HL-60 (cell line): ENCODE results near the gene DOK5.

ENCODE experiments used
- DNase-seq, 2 experiments: peaks; one replicate each; pipeline ENCODE4 v3.0.0-alpha.2; 2010 to 2020; ENCODE audit warnings: low read depth in 1 of 2, low spot score in 1 of 2
- H3K27ac ChIP-seq: fragments of 250-450 bp; sonication (Bioruptor Pico); replicated peaks from 2 replicates; pipeline ENCODE4 v1.5.1; 2020; ENCODE audit warnings: mild to moderate bottlenecking, moderate library complexity
- H3K27me3 ChIP-seq: fragments of 250-450 bp; sonication (Bioruptor Pico); 2 replicates; pipeline ENCODE4 v1.5.1; 2021; ENCODE audit warnings: mild to moderate bottlenecking, moderate library complexity; ENCODE audit not compliant: insufficient read depth, poor library complexity, severe bottlenecking
- H3K4me3 ChIP-seq: replicated peaks from 2 replicates; pipeline ENCODE4 v1.5.1; 2011; ENCODE audit warnings: mild to moderate bottlenecking, control low read depth, low read length; ENCODE audit not compliant: insufficient read depth
- GABPA ChIP-seq: IDR thresholded peaks from 2 replicates; pipeline ENCODE4 v1.6.1; 2012; ENCODE audit warnings: low read depth
- POLR2AphosphoS5 ChIP-seq: IDR thresholded peaks from 2 replicates; pipeline ENCODE4 v1.6.1; 2012; ENCODE audit warnings: low read depth
- SPI1 ChIP-seq: IDR thresholded peaks from 2 replicates; pipeline ENCODE4 v1.6.1; 2012; ENCODE audit warnings: low read depth, mild to moderate bottlenecking, borderline replicate concordance
- TF ChIP-seq, protein P1 (sequence below): IDR thresholded peaks from one replicate; pipeline ENCODE4 v1.5.1; 2011; ENCODE audit warnings: low read length, control low read depth, inconsistent platforms; ENCODE audit not compliant: insufficient read depth
- TF ChIP-seq, protein P2 (sequence below): IDR thresholded peaks from 2 replicates; pipeline ENCODE4 v1.6.1; 2012; ENCODE audit warnings: low read depth; ENCODE audit not compliant: insufficient replicate concordance

Gene DOK5

DNA sequence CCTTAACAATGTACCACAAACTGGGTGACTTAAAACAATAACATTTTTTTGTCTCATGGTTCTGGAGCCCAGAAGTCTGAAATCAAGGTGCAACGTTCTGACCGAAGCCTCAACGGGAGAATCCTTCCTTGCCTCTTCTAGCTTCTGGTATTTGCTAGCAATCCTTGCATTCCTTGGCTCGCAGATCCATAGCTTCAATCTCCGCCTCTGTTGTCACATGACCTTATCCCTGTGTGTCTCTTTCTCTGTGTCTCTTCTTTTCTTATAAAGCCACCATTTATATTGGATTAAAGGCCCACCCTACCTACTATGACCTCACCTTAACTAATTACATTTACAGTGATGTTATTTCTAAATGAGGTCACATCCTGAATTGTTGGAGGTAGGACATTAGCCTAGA, 37.2 kb upstream of the DOK5 start:
- no peak overlapping the region for H3K27ac ChIP-seq
- no peak overlapping the region for H3K4me3 ChIP-seq
- peaks cover 2% of the 10 kb centered on the region for H3K27me3 ChIP-seq
- TF ChIP-seq, protein P1, sequence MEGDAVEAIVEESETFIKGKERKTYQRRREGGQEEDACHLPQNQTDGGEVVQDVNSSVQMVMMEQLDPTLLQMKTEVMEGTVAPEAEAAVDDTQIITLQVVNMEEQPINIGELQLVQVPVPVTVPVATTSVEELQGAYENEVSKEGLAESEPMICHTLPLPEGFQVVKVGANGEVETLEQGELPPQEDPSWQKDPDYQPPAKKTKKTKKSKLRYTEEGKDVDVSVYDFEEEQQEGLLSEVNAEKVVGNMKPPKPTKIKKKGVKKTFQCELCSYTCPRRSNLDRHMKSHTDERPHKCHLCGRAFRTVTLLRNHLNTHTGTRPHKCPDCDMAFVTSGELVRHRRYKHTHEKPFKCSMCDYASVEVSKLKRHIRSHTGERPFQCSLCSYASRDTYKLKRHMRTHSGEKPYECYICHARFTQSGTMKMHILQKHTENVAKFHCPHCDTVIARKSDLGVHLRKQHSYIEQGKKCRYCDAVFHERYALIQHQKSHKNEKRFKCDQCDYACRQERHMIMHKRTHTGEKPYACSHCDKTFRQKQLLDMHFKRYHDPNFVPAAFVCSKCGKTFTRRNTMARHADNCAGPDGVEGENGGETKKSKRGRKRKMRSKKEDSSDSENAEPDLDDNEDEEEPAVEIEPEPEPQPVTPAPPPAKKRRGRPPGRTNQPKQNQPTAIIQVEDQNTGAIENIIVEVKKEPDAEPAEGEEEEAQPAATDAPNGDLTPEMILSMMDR: no peak
- TF ChIP-seq, protein P2, sequence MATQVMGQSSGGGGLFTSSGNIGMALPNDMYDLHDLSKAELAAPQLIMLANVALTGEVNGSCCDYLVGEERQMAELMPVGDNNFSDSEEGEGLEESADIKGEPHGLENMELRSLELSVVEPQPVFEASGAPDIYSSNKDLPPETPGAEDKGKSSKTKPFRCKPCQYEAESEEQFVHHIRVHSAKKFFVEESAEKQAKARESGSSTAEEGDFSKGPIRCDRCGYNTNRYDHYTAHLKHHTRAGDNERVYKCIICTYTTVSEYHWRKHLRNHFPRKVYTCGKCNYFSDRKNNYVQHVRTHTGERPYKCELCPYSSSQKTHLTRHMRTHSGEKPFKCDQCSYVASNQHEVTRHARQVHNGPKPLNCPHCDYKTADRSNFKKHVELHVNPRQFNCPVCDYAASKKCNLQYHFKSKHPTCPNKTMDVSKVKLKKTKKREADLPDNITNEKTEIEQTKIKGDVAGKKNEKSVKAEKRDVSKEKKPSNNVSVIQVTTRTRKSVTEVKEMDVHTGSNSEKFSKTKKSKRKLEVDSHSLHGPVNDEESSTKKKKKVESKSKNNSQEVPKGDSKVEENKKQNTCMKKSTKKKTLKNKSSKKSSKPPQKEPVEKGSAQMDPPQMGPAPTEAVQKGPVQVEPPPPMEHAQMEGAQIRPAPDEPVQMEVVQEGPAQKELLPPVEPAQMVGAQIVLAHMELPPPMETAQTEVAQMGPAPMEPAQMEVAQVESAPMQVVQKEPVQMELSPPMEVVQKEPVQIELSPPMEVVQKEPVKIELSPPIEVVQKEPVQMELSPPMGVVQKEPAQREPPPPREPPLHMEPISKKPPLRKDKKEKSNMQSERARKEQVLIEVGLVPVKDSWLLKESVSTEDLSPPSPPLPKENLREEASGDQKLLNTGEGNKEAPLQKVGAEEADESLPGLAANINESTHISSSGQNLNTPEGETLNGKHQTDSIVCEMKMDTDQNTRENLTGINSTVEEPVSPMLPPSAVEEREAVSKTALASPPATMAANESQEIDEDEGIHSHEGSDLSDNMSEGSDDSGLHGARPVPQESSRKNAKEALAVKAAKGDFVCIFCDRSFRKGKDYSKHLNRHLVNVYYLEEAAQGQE: no peak
- TF ChIP-seq SPI1: no peak
- DNase-seq: no peak

DNA sequence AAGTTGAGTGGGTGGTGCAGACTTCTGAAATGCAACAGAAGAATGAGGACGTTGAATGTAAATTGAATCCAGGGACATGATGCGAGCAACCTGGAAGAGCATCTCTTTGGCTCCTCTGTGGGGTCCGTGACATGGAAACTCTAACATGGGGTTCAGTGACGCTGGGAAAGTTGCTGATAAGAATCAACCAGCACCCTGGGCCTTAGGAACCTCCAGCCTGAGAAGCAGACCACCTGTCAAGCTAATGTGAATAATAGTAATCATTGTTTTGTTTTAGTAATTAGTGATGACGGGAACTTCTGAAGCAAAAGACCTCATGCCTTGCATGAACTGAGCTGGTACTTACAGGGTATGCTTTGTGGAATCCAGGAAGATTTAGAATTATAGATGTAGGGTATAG, 25.2 kb upstream of the DOK5 start:
- DNase-seq: no peak
- Histone ChIP-seq H3K4me3 (no peak overlapping the region), H3K27ac (no peak overlapping the region), H3K27me3 (no peaks in the 10 kb centered on the region)
- TF ChIP-seq POLR2AphosphoS5: no peak
- TF ChIP-seq GABPA: no peak
- TF ChIP-seq, protein P2: no peak
- TF ChIP-seq, protein P1: no peak
- TF ChIP-seq SPI1: no peak

DNA sequence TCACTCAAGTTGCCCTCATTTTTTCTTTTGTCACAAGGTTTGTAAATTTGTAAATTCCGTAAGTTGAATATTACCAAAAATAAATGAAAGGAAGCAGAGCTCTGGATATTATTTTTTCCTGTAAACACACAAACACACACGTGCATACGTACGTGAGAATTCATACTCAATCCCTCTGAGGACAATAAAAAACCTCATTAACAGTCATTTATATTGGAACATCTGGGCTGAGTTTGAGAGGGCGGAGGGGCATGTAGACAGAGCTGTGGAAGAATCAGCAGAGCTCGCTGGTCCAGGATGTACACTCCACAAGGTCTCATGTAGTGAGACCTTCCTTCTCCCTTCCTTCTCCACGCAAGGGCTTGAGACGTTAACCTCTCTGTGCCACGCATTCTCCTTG, 24.2 kb upstream of the DOK5 start:
- H3K27me3 ChIP-seq: no peaks in the 10 kb centered on the region
- TF ChIP-seq SPI1 (no peak), GABPA (no peak)
- no peak overlapping the region for H3K27ac ChIP-seq
- DNase-seq: no peak
- H3K4me3 ChIP-seq: no peak overlapping the region

DNA sequence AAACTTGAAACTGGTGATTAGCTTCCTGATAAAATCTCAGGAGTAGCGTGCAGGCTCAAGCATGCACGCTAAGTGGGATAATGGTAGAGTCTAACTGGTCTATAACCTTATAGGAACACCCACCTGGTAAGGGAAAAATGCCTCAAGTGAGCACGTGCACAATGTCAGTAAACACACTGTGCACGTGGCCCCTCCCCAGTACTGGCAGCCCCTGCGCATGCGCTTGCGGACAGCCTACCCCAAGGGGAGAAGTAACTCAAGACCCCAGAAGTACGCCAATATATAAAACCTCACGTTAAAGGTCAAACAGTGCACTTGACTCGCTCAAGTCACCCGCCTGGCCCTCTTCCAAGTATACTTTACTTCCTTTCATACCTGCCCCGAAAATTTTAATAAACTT, 23.1 kb upstream of the DOK5 start:
- H3K4me3 ChIP-seq: no peak overlapping the region
- no peak for DNase-seq
- H3K27me3 ChIP-seq: no peaks in the 10 kb centered on the region
- TF ChIP-seq SPI1 (no peak), POLR2AphosphoS5 (no peak), GABPA (no peak)
- TF ChIP-seq, protein P2: no peak
- TF ChIP-seq, protein P1: no peak
- H3K27ac ChIP-seq: no peak overlapping the region
